ENCODE measurements around the gene FHOD3. TPM values are rescaled to one million over a fixed set of nuclear protein-coding genes. Genes with fewer than 3 reads are reported as not detected.

Gene FHOD3
- total RNA-seq, 1 experiment from 2014 or later = 22.7 TPM

GRCh38 chr18:36490897-36491296, 193.4 kb downstream of the FHOD3 start:
- Histone ChIP-seq H3K4me3 (ENCODE audit: low read depth in 2 of 2, low read length in 2 of 2) (no peak overlapping the region), H3K27ac (ENCODE audit: low read length) (no peak overlapping the region), H3K4me1 (ENCODE audit: control insufficient read depth, insufficient read depth, low read length) (no peaks in the 10 kb centered on the region), H3K9me3 (ENCODE audit: control insufficient read depth, insufficient read depth, low read depth, low read length) (no peaks in the 10 kb centered on the region), H3K36me3 (ENCODE audit: control insufficient read depth, insufficient read depth, low read length) (no peaks in the 10 kb centered on the region), H3K27me3 (ENCODE audit: control insufficient read depth, insufficient read depth, low read length) (no peaks in the 10 kb centered on the region)
- BruUV-seq (replicated peaks) = no TSS peak
- intact Hi-C loops (cut with micrococcal nuclease; ENCODE audit: unreplicated experiment) = no loop called here
- POLR2A ChIA-PET = no interaction called here
- no peak for ATAC-seq
- in situ Hi-C loops (cut with HindIII; ENCODE audit: low pct_unique_long_range_greater_than_20kb, low sequenced_read_pairs) = no loop called here
- CTCF ChIA-PET = no interaction called here
- no peak for DNase-seq (ENCODE audit: low read depth, low spot score)
- TF ChIP-seq TCF7L2 (IDR thresholded peaks at IDR 0.05; ENCODE audit: low read depth, low read length) = no peak
- no peak for TF ChIP-seq SIN3A (IDR thresholded peaks at IDR 0.05; ENCODE audit: borderline replicate concordance, insufficient read depth, low read depth, low read length)
- TF ChIP-seq CTCF (IDR thresholded peaks at IDR 0.05) = no peak
- no peak for TF ChIP-seq REST (IDR thresholded peaks at IDR 0.05; ENCODE audit: insufficient read depth in 1 of 2, low read depth in 2 of 2, low read length in 1 of 2)
- TF ChIP-seq POLR2AphosphoS5 (IDR thresholded peaks at IDR 0.05; ENCODE audit: low read depth, low read length) = no peak

- intact Hi-C loops (cut with micrococcal nuclease; ENCODE audit: unreplicated experiment) = no loop called here
- no peaks in the 10 kb centered on the region for H3K27me3 ChIP-seq (ENCODE audit: control insufficient read depth, insufficient read depth, low read length)
- POLR2A ChIA-PET = interaction anchor here (0.6 kb wide), 1 partner anchor 18 kb away, joined by 6 read pairs; no protein-coding TSS in a partner anchor
- no peak overlapping the region for H3K4me3 ChIP-seq (ENCODE audit: low read depth in 2 of 2, low read length in 2 of 2)
- BruUV-seq (replicated peaks) = no TSS peak
- no peak overlapping the region for H3K27ac ChIP-seq (ENCODE audit: low read length)
- CTCF ChIA-PET = no interaction called here
- no peak for TF ChIP-seq CTCF (IDR thresholded peaks at IDR 0.05)
- TF ChIP-seq SIN3A (IDR thresholded peaks at IDR 0.05; ENCODE audit: borderline replicate concordance, insufficient read depth, low read depth, low read length) = no peak
- no peak for TF ChIP-seq REST (IDR thresholded peaks at IDR 0.05; ENCODE audit: insufficient read depth in 1 of 2, low read depth in 2 of 2, low read length in 1 of 2)
- TF ChIP-seq POLR2AphosphoS5 (IDR thresholded peaks at IDR 0.05; ENCODE audit: low read depth, low read length) = no peak
- no peak for TF ChIP-seq TCF7L2 (IDR thresholded peaks at IDR 0.05; ENCODE audit: low read depth, low read length)
- no peaks in the 10 kb centered on the region for H3K9me3 ChIP-seq (ENCODE audit: control insufficient read depth, insufficient read depth, low read depth, low read length)
- in situ Hi-C loops (cut with HindIII; ENCODE audit: low pct_unique_long_range_greater_than_20kb, low sequenced_read_pairs) = no loop called here
- ATAC-seq (no peak), DNase-seq (ENCODE audit: low read depth, low spot score) (no peak)
- H3K36me3 ChIP-seq (ENCODE audit: control insufficient read depth, insufficient read depth, low read length) = no peaks in the 10 kb centered on the region
- H3K4me1 ChIP-seq (ENCODE audit: control insufficient read depth, insufficient read depth, low read length) = no peaks in the 10 kb centered on the region
These were observed 195.3 kb downstream of the FHOD3 start for GRCh38 chr18:36492604-36493329.

Measured in Panc1 (cell line).